Measurements from ENCODE around the gene INPP4B.

INPP4B gene

DNA sequence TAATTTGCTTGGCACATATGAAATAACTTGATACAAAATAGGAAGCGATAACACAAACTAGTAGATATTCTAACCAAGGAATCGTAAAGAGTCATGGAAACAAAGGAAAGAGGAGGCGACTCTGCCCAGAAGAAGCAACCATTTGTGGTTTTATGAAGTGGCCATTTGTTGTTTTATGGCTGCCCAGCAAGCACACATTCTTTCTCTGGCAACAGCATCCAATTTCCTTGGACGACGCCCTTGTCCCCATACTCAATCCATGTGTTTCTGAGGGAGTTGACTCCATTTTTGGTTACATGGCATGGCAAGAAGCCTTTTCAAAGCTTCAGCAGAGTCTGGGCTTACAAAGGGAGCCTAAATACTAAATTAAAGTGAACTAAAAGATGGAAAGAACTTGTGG, 295.1 kb downstream of the INPP4B start:
- no peak for TF ChIP-seq PAX5 (IDR thresholded peaks at IDR 0.05; ENCODE audit: insufficient read depth, low read length, severe bottlenecking)
- TF ChIP-seq TAF1 (IDR thresholded peaks at IDR 0.05; ENCODE audit: low read depth, low read length), result no peak
- TF ChIP-seq SPI1 (IDR thresholded peaks at IDR 0.05; ENCODE audit: low read depth, low read length), result no peak
- no peak for TF ChIP-seq POU2F2 (IDR thresholded peaks at IDR 0.05; ENCODE audit: low read depth, low read length)
- TF ChIP-seq POLR2A (IDR thresholded peaks at IDR 0.05; ENCODE audit: low read depth, low read length), result no peak
- no peak for TF ChIP-seq POLR2AphosphoS5 (IDR thresholded peaks at IDR 0.05; ENCODE audit: low read depth, low read length)
- DNase-seq (ENCODE audit: insufficient read length, low spot score), result no peak
- FAIRE-seq, result no peak

DNA sequence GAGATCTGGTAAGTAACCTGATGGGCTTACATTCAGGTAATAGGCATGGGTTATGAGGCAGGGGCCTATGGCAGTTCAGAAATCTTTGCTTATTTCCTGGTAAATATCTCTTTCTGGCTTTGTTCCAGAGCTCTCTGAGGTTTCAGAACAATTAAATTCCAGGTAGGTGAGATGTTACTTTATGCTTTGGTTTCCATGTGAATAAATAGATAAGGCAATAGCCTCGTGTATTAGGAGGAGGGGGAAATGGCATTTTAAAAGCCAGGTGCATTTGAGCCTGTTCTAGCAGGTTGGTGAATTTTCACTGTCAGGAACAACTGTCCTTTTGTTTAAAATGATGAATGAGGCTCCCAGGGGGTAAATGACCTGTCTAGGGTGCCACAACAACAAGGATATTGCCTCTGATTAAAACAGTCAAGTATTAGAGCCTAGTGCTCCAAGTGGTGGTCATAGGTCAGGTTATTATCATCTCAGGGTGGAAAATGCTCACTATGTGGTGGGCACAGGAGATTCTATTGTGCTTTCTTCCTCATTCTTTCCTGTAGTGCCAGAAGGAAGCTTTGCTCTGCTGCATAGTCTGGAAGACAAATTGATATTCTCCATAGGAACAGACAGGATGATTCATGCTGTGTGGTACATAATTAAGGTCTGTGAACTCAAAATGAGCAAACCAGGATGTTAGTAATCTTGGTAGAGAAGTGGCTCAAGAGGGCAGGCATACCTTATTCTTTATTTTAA, 296.2 kb downstream of the INPP4B start:
- FAIRE-seq (no peak), DNase-seq (ENCODE audit: insufficient read length, low spot score) (no peak)
- TF ChIP-seq TAF1 (IDR thresholded peaks at IDR 0.05; ENCODE audit: low read depth, low read length) (no peak), POLR2AphosphoS5 (IDR thresholded peaks at IDR 0.05; ENCODE audit: low read depth, low read length) (no peak), POLR2A (IDR thresholded peaks at IDR 0.05; ENCODE audit: low read depth, low read length) (no peak), POU2F2 (IDR thresholded peaks at IDR 0.05; ENCODE audit: low read depth, low read length) (no peak), PAX5 (IDR thresholded peaks at IDR 0.05; ENCODE audit: insufficient read depth, low read length, severe bottlenecking) (no peak), SPI1 (IDR thresholded peaks at IDR 0.05; ENCODE audit: low read depth, low read length) (no peak)

DNA sequence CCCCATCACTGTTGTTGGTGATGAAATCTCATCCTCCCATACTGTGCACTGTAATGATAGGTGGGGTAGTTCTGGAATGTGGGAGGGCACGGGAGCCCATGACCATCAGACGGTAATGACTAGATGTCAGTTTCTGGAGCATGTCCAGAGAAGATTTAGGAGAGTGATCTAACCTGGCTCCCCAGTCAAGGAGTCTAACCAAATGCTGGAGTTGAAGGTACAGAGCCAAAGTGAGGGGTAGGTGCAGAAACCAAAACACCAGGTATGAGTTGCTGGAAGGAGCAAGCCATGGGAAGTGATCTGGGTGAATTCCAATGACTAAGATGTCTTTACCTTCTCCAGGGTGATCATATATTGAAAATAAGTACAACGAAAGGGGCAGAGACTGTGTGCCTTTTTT, 296.9 kb downstream of the INPP4B start:
- FAIRE-seq, result no peak
- DNase-seq (ENCODE audit: insufficient read length, low spot score), result no peak

DNA sequence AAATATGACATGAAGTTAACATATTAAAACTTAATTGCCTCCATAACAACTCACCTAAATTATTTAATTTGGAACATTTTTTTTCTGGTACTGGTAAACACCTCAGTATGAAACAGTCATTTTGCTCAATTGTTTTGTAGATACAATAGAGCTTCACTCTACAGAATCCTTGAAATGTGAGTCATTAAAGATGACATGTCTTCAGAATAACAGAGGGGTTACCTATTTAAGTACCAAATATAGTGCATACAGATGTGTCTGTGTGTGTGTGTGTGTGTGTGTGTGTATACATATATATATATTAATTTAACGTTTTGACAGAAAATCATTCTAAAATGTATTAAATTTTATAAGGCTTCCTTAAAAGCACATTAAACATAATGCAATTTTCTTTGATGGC, 297.6 kb downstream of the INPP4B start:
- FAIRE-seq, result no peak
- TF ChIP-seq PAX5 (IDR thresholded peaks at IDR 0.05; ENCODE audit: insufficient read depth, low read length, severe bottlenecking), result no peak
- TF ChIP-seq SPI1 (IDR thresholded peaks at IDR 0.05; ENCODE audit: low read depth, low read length), result no peak
- no peak for TF ChIP-seq POLR2A (IDR thresholded peaks at IDR 0.05; ENCODE audit: low read depth, low read length)
- TF ChIP-seq POLR2AphosphoS5 (IDR thresholded peaks at IDR 0.05; ENCODE audit: low read depth, low read length), result no peak
- TF ChIP-seq TAF1 (IDR thresholded peaks at IDR 0.05; ENCODE audit: low read depth, low read length), result no peak
- no peak for TF ChIP-seq POU2F2 (IDR thresholded peaks at IDR 0.05; ENCODE audit: low read depth, low read length)

More for the DNA sequence above, 296.9 kb downstream of the INPP4B start:
- TF ChIP-seq SPI1 (IDR thresholded peaks at IDR 0.05; ENCODE audit: low read depth, low read length) (no peak), POLR2AphosphoS5 (IDR thresholded peaks at IDR 0.05; ENCODE audit: low read depth, low read length) (no peak), POLR2A (IDR thresholded peaks at IDR 0.05; ENCODE audit: low read depth, low read length) (no peak), PAX5 (IDR thresholded peaks at IDR 0.05; ENCODE audit: insufficient read depth, low read length, severe bottlenecking) (no peak), TAF1 (IDR thresholded peaks at IDR 0.05; ENCODE audit: low read depth, low read length) (no peak), POU2F2 (IDR thresholded peaks at IDR 0.05; ENCODE audit: low read depth, low read length) (no peak)

DNA sequence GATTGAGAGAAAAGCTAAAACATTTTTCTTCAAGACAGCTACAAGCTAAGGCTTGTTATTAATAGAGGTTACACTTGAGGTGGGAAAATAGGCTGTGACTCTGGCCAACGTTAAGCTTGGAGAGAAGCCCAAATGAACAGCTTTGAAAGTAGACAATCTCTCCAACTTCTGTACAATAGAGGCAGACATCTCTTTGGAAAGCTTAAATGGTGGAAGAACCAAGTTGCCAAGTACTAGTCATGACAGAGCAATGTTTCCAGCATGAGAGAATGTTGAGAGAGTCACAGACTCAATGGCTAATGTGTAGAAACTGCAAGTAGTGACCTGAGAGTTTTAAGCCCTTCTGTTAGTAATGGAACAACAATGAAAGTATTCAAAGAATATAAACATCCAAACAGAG, 298.1 kb downstream of the INPP4B start:
- TF ChIP-seq TAF1 (IDR thresholded peaks at IDR 0.05; ENCODE audit: low read depth, low read length) (no peak), POU2F2 (IDR thresholded peaks at IDR 0.05; ENCODE audit: low read depth, low read length) (no peak), SPI1 (IDR thresholded peaks at IDR 0.05; ENCODE audit: low read depth, low read length) (no peak), POLR2AphosphoS5 (IDR thresholded peaks at IDR 0.05; ENCODE audit: low read depth, low read length) (no peak), PAX5 (IDR thresholded peaks at IDR 0.05; ENCODE audit: insufficient read depth, low read length, severe bottlenecking) (no peak)
- DNase-seq (ENCODE audit: insufficient read length, low spot score), result no peak
- no peak for FAIRE-seq

More for the DNA sequence above, 297.6 kb downstream of the INPP4B start:
- no peak for DNase-seq (ENCODE audit: insufficient read length, low spot score)

DNA sequence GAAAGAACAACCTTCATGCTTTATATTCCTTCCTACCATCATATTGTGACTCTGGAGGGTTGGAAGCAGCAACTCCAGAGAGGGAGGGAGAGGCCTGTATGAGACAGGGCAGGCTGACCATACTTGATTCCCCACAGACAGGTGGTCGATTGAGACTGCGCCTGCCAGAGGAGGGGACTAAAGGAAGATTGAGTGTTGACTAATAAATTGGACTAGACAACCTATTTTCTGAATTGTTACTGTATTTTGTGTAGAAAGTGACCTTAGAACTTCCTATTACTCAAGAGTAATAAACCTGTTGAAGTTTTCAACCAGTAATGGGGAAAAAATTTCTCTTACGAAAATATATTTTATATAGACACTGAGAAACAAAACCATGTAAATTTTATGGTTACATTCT, 301.5 kb downstream of the INPP4B start:
- FAIRE-seq (no peak), DNase-seq (ENCODE audit: insufficient read length, low spot score) (no peak)
- TF ChIP-seq POLR2A (IDR thresholded peaks at IDR 0.05; ENCODE audit: low read depth, low read length) (no peak), POU2F2 (IDR thresholded peaks at IDR 0.05; ENCODE audit: low read depth, low read length) (no peak), PAX5 (IDR thresholded peaks at IDR 0.05; ENCODE audit: insufficient read depth, low read length, severe bottlenecking) (no peak), TAF1 (IDR thresholded peaks at IDR 0.05; ENCODE audit: low read depth, low read length) (no peak), SPI1 (IDR thresholded peaks at IDR 0.05; ENCODE audit: low read depth, low read length) (no peak), POLR2AphosphoS5 (IDR thresholded peaks at IDR 0.05; ENCODE audit: low read depth, low read length) (no peak)

DNA sequence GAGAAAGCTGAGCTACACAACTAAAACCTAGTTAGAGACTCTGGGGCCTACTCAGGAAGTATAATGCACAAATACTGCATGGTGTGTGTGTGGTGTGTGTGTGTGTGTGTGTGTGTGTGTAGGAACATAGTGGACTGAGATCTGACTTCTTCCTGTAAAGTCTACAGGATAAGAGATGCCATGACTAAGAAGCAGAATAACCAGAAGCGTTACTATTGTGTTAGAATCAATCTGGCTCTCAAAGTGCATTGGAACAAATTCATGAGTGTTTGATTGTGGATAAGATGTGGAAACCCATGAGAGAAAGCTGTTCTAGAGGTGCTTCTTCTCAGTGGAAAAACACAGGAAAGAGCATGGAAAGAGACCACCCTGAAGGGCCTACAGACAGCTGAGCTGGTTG, 302.1 kb downstream of the INPP4B start:
- FAIRE-seq (no peak), DNase-seq (ENCODE audit: insufficient read length, low spot score) (no peak)
- no peak for TF ChIP-seq SPI1 (IDR thresholded peaks at IDR 0.05; ENCODE audit: low read depth, low read length)

DNA sequence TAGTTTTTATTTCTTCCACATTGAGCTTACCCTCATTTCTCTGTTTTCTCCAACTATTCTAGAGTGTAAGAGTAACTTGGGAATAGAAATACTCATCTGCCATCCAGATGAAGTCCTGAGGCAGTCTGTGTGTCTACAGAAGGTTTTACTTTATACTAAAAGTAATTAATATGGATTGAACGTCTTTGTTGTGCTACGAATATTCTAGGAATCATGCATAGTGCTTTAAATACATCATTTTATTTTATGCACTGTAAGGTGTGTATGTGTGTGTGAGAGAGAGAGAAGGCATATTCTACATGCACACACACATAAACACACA, 305.7 kb downstream of the INPP4B start:
- FAIRE-seq (no peak), DNase-seq (ENCODE audit: insufficient read length, low spot score) (no peak)
- no peak for TF ChIP-seq POU2F2 (IDR thresholded peaks at IDR 0.05; ENCODE audit: low read depth, low read length)
- TF ChIP-seq SPI1 (IDR thresholded peaks at IDR 0.05; ENCODE audit: low read depth, low read length), result no peak
- no peak for TF ChIP-seq POLR2AphosphoS5 (IDR thresholded peaks at IDR 0.05; ENCODE audit: low read depth, low read length)
- no peak for TF ChIP-seq TAF1 (IDR thresholded peaks at IDR 0.05; ENCODE audit: low read depth, low read length)
- no peak for TF ChIP-seq POLR2A (IDR thresholded peaks at IDR 0.05; ENCODE audit: low read depth, low read length)
- TF ChIP-seq PAX5 (IDR thresholded peaks at IDR 0.05; ENCODE audit: insufficient read depth, low read length, severe bottlenecking), result no peak

DNA sequence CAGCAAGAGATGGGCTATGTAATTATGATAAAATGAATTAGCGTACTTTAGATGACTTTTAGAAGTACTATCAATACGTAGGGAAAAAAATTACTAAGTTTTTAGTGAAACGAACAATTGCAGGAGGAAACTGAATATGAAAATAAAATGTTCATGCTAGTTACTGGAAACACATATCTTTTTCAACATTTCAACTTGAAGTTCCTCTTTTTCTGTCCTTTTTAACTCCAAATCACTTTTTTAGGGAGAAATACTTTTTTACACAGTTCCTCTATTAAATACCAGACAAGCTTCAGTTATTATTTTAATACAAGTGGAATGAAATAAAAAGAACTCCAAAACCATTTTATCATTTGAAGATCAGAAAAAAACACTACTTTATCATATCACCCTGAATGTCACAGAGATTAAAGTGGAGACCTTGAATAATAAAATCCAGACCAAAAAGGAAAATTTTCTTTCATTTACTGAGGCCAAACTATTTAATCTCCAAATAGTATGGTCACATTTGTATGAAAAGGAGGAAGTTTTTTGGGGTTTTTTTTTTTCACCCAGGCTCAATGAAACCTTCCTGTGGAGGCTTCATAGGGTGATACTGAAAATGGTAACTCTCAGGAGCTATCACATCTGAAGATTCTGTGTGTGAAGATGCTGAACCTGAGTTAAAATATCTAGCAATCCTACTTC, 306.2 kb downstream of the INPP4B start:
- DNase-seq (ENCODE audit: insufficient read length, low spot score), result no peak
- no peak for FAIRE-seq
- no peak for TF ChIP-seq SPI1 (IDR thresholded peaks at IDR 0.05; ENCODE audit: low read depth, low read length)
- TF ChIP-seq TAF1 (IDR thresholded peaks at IDR 0.05; ENCODE audit: low read depth, low read length), result no peak
- no peak for TF ChIP-seq POLR2AphosphoS5 (IDR thresholded peaks at IDR 0.05; ENCODE audit: low read depth, low read length)
- no peak for TF ChIP-seq PAX5 (IDR thresholded peaks at IDR 0.05; ENCODE audit: insufficient read depth, low read length, severe bottlenecking)
- TF ChIP-seq POU2F2 (IDR thresholded peaks at IDR 0.05; ENCODE audit: low read depth, low read length), result no peak
- TF ChIP-seq POLR2A (IDR thresholded peaks at IDR 0.05; ENCODE audit: low read depth, low read length), result no peak

Data from GM12891 (cell line).